GM12872 (cell line): ENCODE data around the gene TSPOAP1.

Experiments used
- CTCF ChIP-seq: IDR thresholded peaks from 3 replicates; pipeline ENCODE4 v1.5.1; 2011; ENCODE audit warnings: low read depth, mild to moderate bottlenecking, low read length, moderate library complexity; ENCODE audit not compliant: insufficient read depth

Gene TSPOAP1

GRCh38 chr17:58313815-58314705 lies 14.5 kb downstream of the TSPOAP1 start:
- TF ChIP-seq CTCF: no peak

- no peak for TF ChIP-seq CTCF
Observed at GRCh38 chr17:58312829-58313228, 15.8 kb downstream of the TSPOAP1 start.

- TF ChIP-seq CTCF: no peak
Observed at GRCh38 chr17:58312021-58312630, 16.5 kb downstream of the TSPOAP1 start.

- TF ChIP-seq CTCF: no peak
Observed at GRCh38 chr17:58311429-58311894, 17.1 kb downstream of the TSPOAP1 start.

GRCh38 chr17:58310511-58311428 lies 17.8 kb downstream of the TSPOAP1 start:
- no peak for TF ChIP-seq CTCF

- TF ChIP-seq CTCF: no peak
Observed at GRCh38 chr17:58309918-58310259, 18.7 kb downstream of the TSPOAP1 start.
